SW 1271 (cell line): Measurements from ENCODE around the gene GRID1.

ENCODE experiments used
- DNase-seq, 2 experiments: peaks; one replicate each; lab custom pipeline; 2025; lab: John Stamatoyannopoulos, UW

GRID1 gene

GRCh38 chr10:86227501-86228258 is 138.9 kb downstream of the GRID1 start:
- DNase-seq: no peak

DNA sequence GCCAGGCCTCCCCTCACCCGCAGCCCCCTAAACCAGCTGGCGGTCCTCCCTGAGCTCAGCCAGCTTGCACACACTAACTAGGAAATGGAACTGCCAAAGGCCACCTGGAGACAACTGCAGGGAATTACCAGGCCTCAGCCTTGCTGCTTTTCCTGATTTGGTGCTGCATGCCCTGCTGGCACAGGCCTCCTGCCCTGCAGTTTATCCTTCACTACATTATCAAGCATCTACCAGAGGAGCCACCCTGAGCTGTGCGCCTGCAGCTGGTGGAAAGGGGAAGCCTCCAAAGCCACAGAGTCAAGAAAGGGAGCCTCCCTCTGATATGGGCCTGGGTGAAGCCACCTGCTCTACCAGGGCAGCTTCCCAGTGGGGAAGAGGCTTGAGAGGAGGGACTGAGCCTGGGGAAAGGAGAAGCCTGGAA is 139.8 kb downstream of the GRID1 start:
- DNase-seq: no peak

GRCh38 chr10:86226016-86226415 is 140.6 kb downstream of the GRID1 start:
- no peak for DNase-seq

DNA sequence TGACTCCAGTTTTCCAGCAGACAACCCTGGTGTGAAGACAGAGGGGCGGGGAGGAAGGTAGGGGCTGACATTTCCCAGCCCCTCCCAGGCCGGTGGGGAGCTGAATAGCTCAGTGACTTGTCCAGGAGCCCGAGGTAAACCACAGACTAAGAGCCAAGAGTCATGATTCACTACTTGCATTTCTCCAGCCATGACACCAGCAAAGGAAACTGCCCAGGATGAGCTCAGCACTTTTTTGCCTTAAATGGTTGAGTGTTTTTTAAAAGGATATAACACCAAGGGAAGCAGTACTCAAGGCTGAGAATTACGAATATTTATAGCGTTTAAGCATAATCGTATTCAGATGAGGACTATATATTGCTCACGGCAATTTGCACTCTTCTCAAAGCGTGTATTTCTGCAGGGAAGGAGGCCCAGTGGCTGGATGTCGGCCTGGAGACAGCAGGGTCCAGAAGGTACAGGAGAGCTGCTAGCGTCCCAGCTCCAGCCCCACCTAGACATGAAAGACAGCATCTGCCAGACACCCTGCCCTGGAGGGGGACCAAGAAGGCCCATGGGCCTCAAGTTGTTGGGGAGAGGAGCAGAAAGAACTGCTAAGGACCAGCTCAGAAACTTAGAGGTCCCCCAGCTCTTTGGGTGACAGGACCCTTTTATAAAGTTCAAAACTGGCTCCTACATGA is 141.4 kb downstream of the GRID1 start:
- DNase-seq: peak in 1 of 2 experiments; percentile 3

GRCh38 chr10:86224354-86225102 is 142.1 kb downstream of the GRID1 start:
- no peak for DNase-seq

GRCh38 chr10:86223256-86223655 is 143.3 kb downstream of the GRID1 start:
- no peak for DNase-seq

GRCh38 chr10:86222687-86223086 is 143.9 kb downstream of the GRID1 start:
- no peak for DNase-seq

DNA sequence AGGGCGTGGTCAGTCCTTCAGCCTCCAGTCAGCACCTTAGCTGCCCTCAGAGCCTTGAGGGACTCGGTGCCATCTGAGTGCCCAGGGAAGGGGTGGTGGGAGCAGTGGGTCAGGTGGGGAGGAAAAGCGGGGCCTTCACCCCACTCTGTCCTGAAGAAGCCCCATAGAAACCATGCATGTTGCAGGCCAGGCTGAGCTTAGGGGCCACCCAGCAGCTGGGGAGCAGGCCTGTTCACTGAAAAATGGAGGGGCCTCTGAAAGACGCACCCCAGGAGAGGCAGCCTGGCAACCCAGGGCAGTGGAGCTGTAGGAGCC is 144.3 kb downstream of the GRID1 start:
- no peak for DNase-seq

- no peak for DNase-seq
These were observed 144.9 kb downstream of the GRID1 start for GRCh38 chr10:86221442-86222335.

DNA sequence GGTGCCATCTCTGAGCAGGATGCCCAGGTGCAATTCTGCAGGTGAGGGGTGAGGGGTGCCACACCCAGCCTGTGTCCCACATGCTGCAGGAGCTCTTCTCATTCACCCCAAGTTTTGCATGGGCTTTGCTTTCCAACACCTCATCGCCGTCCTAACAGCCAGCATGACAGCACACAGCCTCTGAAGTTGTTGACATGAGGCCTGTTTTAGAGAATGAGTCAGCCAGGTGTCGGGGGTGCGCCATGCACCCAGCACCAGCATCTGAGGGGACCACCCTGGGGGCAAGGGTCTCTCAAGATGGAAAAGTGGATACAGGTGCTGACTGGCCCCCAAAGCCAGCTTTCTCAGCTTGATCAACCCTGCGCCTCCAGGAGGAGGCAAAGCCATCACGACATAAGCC is 146.0 kb downstream of the GRID1 start:
- no peak for DNase-seq

DNA sequence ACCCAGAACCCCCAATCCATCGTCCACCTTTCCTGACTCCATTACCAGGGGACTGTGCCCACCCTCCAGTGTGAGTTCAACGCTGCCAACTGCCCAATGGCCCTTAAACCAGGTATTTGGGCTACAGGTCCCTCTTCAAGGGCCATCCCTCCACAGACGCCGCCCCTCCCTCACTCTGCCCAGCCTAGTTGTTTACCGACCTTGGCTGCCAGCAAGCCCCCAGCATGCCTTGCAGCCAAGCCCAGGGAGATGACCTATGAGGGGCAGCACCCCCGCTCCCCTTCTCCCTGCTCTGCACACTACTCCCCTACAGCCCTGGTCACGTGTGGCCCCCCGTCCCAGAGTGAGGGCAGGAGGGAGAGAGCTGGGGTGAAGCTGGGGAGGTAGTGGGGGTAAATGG is 147.3 kb downstream of the GRID1 start:
- no peak for DNase-seq

- DNase-seq: no peak
These were observed 147.8 kb downstream of the GRID1 start for GRCh38 chr10:86218842-86219241.

GRCh38 chr10:86218160-86218559 is 148.4 kb downstream of the GRID1 start:
- no peak for DNase-seq

GRCh38 chr10:86217371-86218080 is 149.1 kb downstream of the GRID1 start:
- no peak for DNase-seq

GRCh38 chr10:86216886-86217285 is 149.7 kb downstream of the GRID1 start:
- DNase-seq: no peak

GRCh38 chr10:86215712-86216111 is 150.9 kb downstream of the GRID1 start:
- DNase-seq: no peak

GRCh38 chr10:86215046-86215445 is 151.5 kb downstream of the GRID1 start:
- DNase-seq: no peak

- no peak for DNase-seq
These were observed 153.4 kb downstream of the GRID1 start for GRCh38 chr10:86213148-86213547.

DNA sequence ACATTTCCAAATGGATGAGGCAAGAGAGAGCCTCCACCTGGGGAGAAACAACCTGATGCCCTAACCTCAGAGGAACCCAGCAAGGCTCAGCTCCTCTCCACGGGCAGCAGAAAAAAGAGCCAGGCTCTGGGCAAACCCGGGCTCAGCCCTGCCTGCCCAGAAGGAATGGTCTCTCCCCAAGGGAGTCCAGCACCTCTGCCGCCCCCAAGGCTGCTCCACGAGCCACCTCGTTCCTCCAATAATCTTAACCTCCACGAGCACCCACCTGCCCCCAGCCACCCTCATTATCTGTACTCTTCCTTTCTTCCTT is 154.2 kb downstream of the GRID1 start:
- DNase-seq: no peak

GRCh38 chr10:86211691-86212390 is 154.8 kb downstream of the GRID1 start:
- no peak for DNase-seq

- no peak for DNase-seq
These were observed 156.2 kb downstream of the GRID1 start for GRCh38 chr10:86210416-86210815.
